ENCODE data around the gene YBEY.
A peak's percentile ranks its signal among the peaks of the same experiment; 100 is the strongest.

Gene YBEY

GRCh38 chr21:46245213-46245915 is 40.8 kb upstream of the YBEY start:
- TF ChIP-seq CTCF (IDR thresholded peaks at IDR 0.05; ENCODE audit: insufficient read depth, low read depth, low read length, missing control alignments): no peak
- DNase-seq (ENCODE audit: low read depth): no peak
- no peak overlapping the region for H3K4me3 ChIP-seq (ENCODE audit: low read depth, low read length)

GRCh38 chr21:46246345-46246744 is 39.8 kb upstream of the YBEY start:
- H3K4me3 ChIP-seq (ENCODE audit: low read depth, low read length): no peak overlapping the region

GRCh38 chr21:46247699-46248421 is 38.3 kb upstream of the YBEY start:
- H3K4me3 ChIP-seq (ENCODE audit: low read depth, low read length): no peak overlapping the region
- DNase-seq (ENCODE audit: low read depth): no peak
- no peak for TF ChIP-seq CTCF (IDR thresholded peaks at IDR 0.05; ENCODE audit: insufficient read depth, low read depth, low read length, missing control alignments)

More at GRCh38 chr21:46246345-46246744, 39.8 kb upstream of the YBEY start:
- no peak for DNase-seq (ENCODE audit: low read depth)
- TF ChIP-seq CTCF (IDR thresholded peaks at IDR 0.05; ENCODE audit: insufficient read depth, low read depth, low read length, missing control alignments): no peak

GRCh38 chr21:46248422-46248782 is 37.7 kb upstream of the YBEY start:
- no peak overlapping the region for H3K4me3 ChIP-seq (ENCODE audit: low read depth, low read length)
- TF ChIP-seq CTCF (IDR thresholded peaks at IDR 0.05; ENCODE audit: insufficient read depth, low read depth, low read length, missing control alignments): no peak
- DNase-seq (ENCODE audit: low read depth): no peak

- no peak for TF ChIP-seq CTCF (IDR thresholded peaks at IDR 0.05; ENCODE audit: insufficient read depth, low read depth, low read length, missing control alignments)
- DNase-seq (ENCODE audit: low read depth): no peak
- no peak overlapping the region for H3K4me3 ChIP-seq (ENCODE audit: low read depth, low read length)
These were observed 37.3 kb upstream of the YBEY start for GRCh38 chr21:46248827-46249226.

- no peak for TF ChIP-seq CTCF (IDR thresholded peaks at IDR 0.05; ENCODE audit: insufficient read depth, low read depth, low read length, missing control alignments)
- peak; percentile 52 for DNase-seq (ENCODE audit: low read depth)
- H3K4me3 ChIP-seq (ENCODE audit: low read depth, low read length): no peak overlapping the region
These were observed 35.9 kb upstream of the YBEY start for GRCh38 chr21:46250146-46250725.
